B cell (primary cell): Measurements from ENCODE around the gene FANCC. TPM values are rescaled to one million over a fixed set of nuclear protein-coding genes. Genes with fewer than 3 reads are reported as not detected.

ENCODE experiments used
- ATAC-seq: fragments of 200-7000 bp; cut with Tn5 transposase; one replicate; pipeline ENCODE4 v1.10.0; 2021; ENCODE audit warnings: low read depth, mild to moderate bottlenecking, moderate number of reproducible peaks, moderate library complexity
- CTCF ChIA-PET: fragments of 350-600 bp; sonication (Branson Sonifier 250); formaldehyde crosslinking; loops from one replicate; lab custom pipeline; 2021; ENCODE audit warnings: antibody characterized with exemption, inconsistent platforms; lab: Charles Lee
- POLR2A ChIA-PET: fragments of 350-600 bp; sonication (Branson Sonifier 250); formaldehyde crosslinking; loops from one replicate; lab custom pipeline; 2021; ENCODE audit warnings: antibody characterized with exemption; lab: Charles Lee
- DNase-seq: peaks from one replicate; pipeline ENCODE4 v3.0.0; 2013
- H2AFZ ChIP-seq: 2 replicates; pipeline ENCODE4 v1.6.1; 2012; ENCODE audit warnings: mild to moderate bottlenecking, low read depth, low read length; ENCODE audit not compliant: insufficient read depth, poor library complexity, severe bottlenecking
- H3K27ac ChIP-seq, 2 donors: 1 replicate in 1 of 2; 2 replicates in 1 of 2; pipeline ENCODE4 v1.5.1; 2012 to 2013; ENCODE audit warnings: low read length in 2 of 2, mild to moderate bottlenecking in 2 of 2, moderate library complexity in 1 of 2
- H3K27me3 ChIP-seq, 4 experiments: fragments of 200-600 bp in 1 of 4; sonication (generic) in 1 of 4; replicated peaks in 1 of 4; 1 replicate in 2 of 4; 2 replicates in 2 of 4; pipeline versions ENCODE4 v1.6.1 to v1.7.0; 2013 to 2016; ENCODE audit warnings: low read length in 3 of 4, mild to moderate bottlenecking in 2 of 4, mixed read lengths in 1 of 4, moderate library complexity in 1 of 4; ENCODE audit not compliant: insufficient read depth in 4 of 4, control insufficient read depth in 3 of 4; ENCODE audit errors: control extremely low read depth in 1 of 4
- H3K36me3 ChIP-seq, 2 experiments: replicated peaks in 1 of 2; 1 replicate in 1 of 2; 2 replicates in 1 of 2; pipeline versions ENCODE4 v1.6.1 to v1.7.1; 2013; ENCODE audit warnings: low read length in 1 of 2; ENCODE audit not compliant: insufficient read depth in 2 of 2, control insufficient read depth in 1 of 2; ENCODE audit errors: control extremely low read depth in 1 of 2, extremely low read depth in 1 of 2
- H3K4me1 ChIP-seq, 2 donors: fragments of 200-600 bp in 1 of 2; sonication (generic) in 1 of 2; 1 replicate in 1 of 2; 2 replicates in 1 of 2; pipeline versions ENCODE4 v1.5.1 to v1.6.1; 2013 to 2017; ENCODE audit warnings: low read length in 2 of 2; ENCODE audit not compliant: control insufficient read depth in 2 of 2, insufficient read depth in 2 of 2
- H3K4me2 ChIP-seq: replicated peaks from 2 replicates; pipeline ENCODE3; 2012; ENCODE audit warnings: mild to moderate bottlenecking, low read depth, low read length; ENCODE audit not compliant: poor library complexity, severe bottlenecking
- H3K4me3 ChIP-seq, 5 experiments: fragments of 200-600 bp in 1 of 5; sonication (generic) in 1 of 5; 1 replicate in 3 of 5; 2 replicates in 2 of 5; pipeline versions ENCODE4 v1.5.1 to v1.7.0; 2011 to 2016; ENCODE audit warnings: low read length in 4 of 5, mild to moderate bottlenecking in 4 of 5, low read depth in 2 of 5, control low read depth in 1 of 5, moderate library complexity in 1 of 5; ENCODE audit not compliant: insufficient read depth in 1 of 5; ENCODE audit errors: control extremely low read depth in 1 of 5, extremely low read depth in 1 of 5
- H3K79me2 ChIP-seq: fragments of 200-600 bp; sonication (generic); one replicate; pipeline ENCODE4 v1.6.0; 2016; ENCODE audit warnings: low read length; ENCODE audit not compliant: control insufficient read depth, insufficient read depth
- H3K9ac ChIP-seq: fragments of 200-600 bp; sonication (generic); 2 replicates; pipeline ENCODE4 v1.6.1; 2017; ENCODE audit warnings: mild to moderate bottlenecking, low read length, moderate library complexity
- H3K9me3 ChIP-seq, 3 donors: one replicate each; pipeline versions ENCODE4 v1.6.1 to v1.7.1; 2013; ENCODE audit warnings: low read length in 2 of 3; ENCODE audit not compliant: control insufficient read depth in 2 of 3, insufficient read depth in 1 of 3; ENCODE audit errors: control extremely low read depth in 1 of 3
- H4K20me1 ChIP-seq: 2 replicates; pipeline ENCODE4 v1.6.0; 2012; ENCODE audit warnings: mild to moderate bottlenecking, low read length; ENCODE audit not compliant: insufficient read depth, control insufficient read depth, poor library complexity, severe bottlenecking
- H3K27ac Mint-ChIP-seq: one replicate; pipeline ENCODE4 v1.8.0; 2021; ENCODE audit warnings: mixed read lengths
- H3K27me3 Mint-ChIP-seq: one replicate; pipeline ENCODE4 v1.8.0; 2021; ENCODE audit warnings: mixed read lengths
- H3K4me1 Mint-ChIP-seq: one replicate; pipeline ENCODE4 v1.8.0; 2021; ENCODE audit warnings: mixed read lengths
- H3K4me3 Mint-ChIP-seq: one replicate; pipeline ENCODE4 v1.8.0; 2021; ENCODE audit warnings: mixed read lengths
- H3K9me3 Mint-ChIP-seq: one replicate; pipeline ENCODE4 v1.8.0; 2022; ENCODE audit warnings: mixed read lengths; ENCODE audit not compliant: insufficient read depth
- EZH2 ChIP-seq: IDR thresholded peaks from 2 replicates; pipeline ENCODE4 v1.6.1; 2012; ENCODE audit warnings: borderline replicate concordance, low read depth, mild to moderate bottlenecking, moderate library complexity, low read length; ENCODE audit not compliant: insufficient read depth, poor library complexity, severe bottlenecking
- WGBS: methylation state at CpG from one replicate; pipeline ENCODE4 v1.1.5; 2013; ENCODE audit warnings: missing lambda C conversion rate; ENCODE audit not compliant: insufficient coverage; 5-methylcytosine and 5-hydroxymethylcytosine counted together
- intact Hi-C: fragments of 100-400 bp; cut with micrococcal nuclease; formaldehyde crosslinking; loops from one replicate; pipeline ENCODE4 v1.10.0; 2022
- polyA plus RNA-seq: library from polyadenylated mRNA; depleted of rRNA; stranded (reverse); fragments of >200 nt; gene quantifications from 2 replicates; pipeline ENCODE4 v1.2.3, GENCODE V29; 2012
- total RNA-seq, 2 donors: library from RNA; stranded (reverse); fragments of 120-200 nt in 1 of 2; gene quantifications; 1 replicate in 1 of 2; 2 replicates in 1 of 2; pipeline versions ENCODE4 v1.2.3 to v1.2.4, GENCODE V29; 2013 to 2022
- TF ChIP-seq, protein P1 (sequence below): fragments of 200-600 bp; IDR thresholded peaks from one replicate; pipeline ENCODE4 v1.8.0; 2022; ENCODE audit warnings: antibody characterized with exemption, mild to moderate bottlenecking

The FANCC gene
- total and polyA plus RNA-seq, 2 donors (not counting 1 experiment from before 2014, with no cell fraction given), result 1.8 to 11.1 TPM

DNA sequence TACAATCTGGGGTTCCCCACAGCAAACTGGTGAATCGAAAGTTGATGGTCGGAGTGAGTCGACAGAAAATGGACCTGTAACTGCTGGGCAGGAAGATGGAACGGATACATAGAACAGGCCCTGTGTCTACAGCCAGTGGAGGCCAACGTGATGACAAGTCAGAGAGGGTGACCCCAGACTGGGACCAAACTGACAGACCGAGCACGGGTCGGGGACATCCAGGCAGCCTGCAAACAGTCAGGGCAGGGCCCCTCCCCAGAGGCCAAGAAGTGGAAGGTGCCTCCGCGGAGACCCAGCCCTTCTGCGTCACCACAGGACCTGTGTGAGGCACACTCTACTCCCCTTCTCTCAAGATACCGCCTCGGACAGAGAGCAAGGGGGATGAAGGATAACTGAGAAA lies 25.1 kb upstream of the FANCC start:
- Histone ChIP-seq H3K27ac (no peak overlapping the region), H3K36me3 (no peaks in the 10 kb centered on the region), H3K79me2 (no peaks in the 10 kb centered on the region), H3K4me1 (no peaks in the 10 kb centered on the region), H4K20me1 (no peaks in the 10 kb centered on the region), H3K4me2 (no peak overlapping the region), H2AFZ (no peak overlapping the region), H3K4me3 (no peak overlapping the region), H3K9ac (no peak overlapping the region), H3K9me3 (peaks cover 0 to 11% (median 4%) of the 10 kb centered on the region in 3 donors), H3K27me3 (peaks cover 0 to 4% (median 2%) of the 10 kb centered on the region in 4 experiments)
- Mint-ChIP-seq H3K9me3 (no peaks in the 10 kb centered on the region), H3K27me3 (peaks cover 20% of the 10 kb centered on the region), H3K27ac (no peak overlapping the region), H3K4me1 (no peaks in the 10 kb centered on the region), H3K4me3 (no peak overlapping the region)
- 86% methylated on average over 7 of the region's 13 CpGs for WGBS
- ATAC-seq (no peak), DNase-seq (no peak)
- ChIA-PET CTCF (no interaction called here), POLR2A (no interaction called here)
- intact Hi-C loops, result no loop called here
- TF ChIP-seq EZH2, result no peak
- TF ChIP-seq, protein P1, sequence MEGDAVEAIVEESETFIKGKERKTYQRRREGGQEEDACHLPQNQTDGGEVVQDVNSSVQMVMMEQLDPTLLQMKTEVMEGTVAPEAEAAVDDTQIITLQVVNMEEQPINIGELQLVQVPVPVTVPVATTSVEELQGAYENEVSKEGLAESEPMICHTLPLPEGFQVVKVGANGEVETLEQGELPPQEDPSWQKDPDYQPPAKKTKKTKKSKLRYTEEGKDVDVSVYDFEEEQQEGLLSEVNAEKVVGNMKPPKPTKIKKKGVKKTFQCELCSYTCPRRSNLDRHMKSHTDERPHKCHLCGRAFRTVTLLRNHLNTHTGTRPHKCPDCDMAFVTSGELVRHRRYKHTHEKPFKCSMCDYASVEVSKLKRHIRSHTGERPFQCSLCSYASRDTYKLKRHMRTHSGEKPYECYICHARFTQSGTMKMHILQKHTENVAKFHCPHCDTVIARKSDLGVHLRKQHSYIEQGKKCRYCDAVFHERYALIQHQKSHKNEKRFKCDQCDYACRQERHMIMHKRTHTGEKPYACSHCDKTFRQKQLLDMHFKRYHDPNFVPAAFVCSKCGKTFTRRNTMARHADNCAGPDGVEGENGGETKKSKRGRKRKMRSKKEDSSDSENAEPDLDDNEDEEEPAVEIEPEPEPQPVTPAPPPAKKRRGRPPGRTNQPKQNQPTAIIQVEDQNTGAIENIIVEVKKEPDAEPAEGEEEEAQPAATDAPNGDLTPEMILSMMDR, result no peak

GRCh38 chr9:95341293-95341962 lies 23.9 kb upstream of the FANCC start:
- Mint-ChIP-seq H3K4me3 (no peak overlapping the region), H3K27ac (no peak overlapping the region), H3K27me3 (peaks cover 12% of the 10 kb centered on the region), H3K9me3 (no peaks in the 10 kb centered on the region), H3K4me1 (no peaks in the 10 kb centered on the region)
- Histone ChIP-seq H3K27ac (no peak overlapping the region), H3K9ac (no peak overlapping the region), H2AFZ (no peak overlapping the region), H4K20me1 (no peaks in the 10 kb centered on the region), H3K27me3 (peaks cover 0 to 12% (median 2%) of the 10 kb centered on the region in 4 experiments), H3K9me3 (peaks cover 0 to 20% (median 7%) of the 10 kb centered on the region in 3 donors), H3K4me1 (no peaks in the 10 kb centered on the region), H3K36me3 (no peaks in the 10 kb centered on the region), H3K4me2 (no peak overlapping the region), H3K79me2 (no peaks in the 10 kb centered on the region), H3K4me3 (no peak overlapping the region)
- no peak for TF ChIP-seq EZH2
- TF ChIP-seq, protein P1, result no peak
- CTCF ChIA-PET, result interaction anchor here (0.6 kb wide), 1 partner anchor 21 kb away, joined by 4 read pairs; no protein-coding TSS in a partner anchor
- DNase-seq, result no peak
- no peak for ATAC-seq
- POLR2A ChIA-PET, result no interaction called here
- 100% methylated on average over 1 of the region's 5 CpGs for WGBS
- intact Hi-C loops, result no loop called here
